GM21515 (cell line): Measurements from ENCODE around the gene OR9A4.
"Not testable (repeated sequence)": the region's sequence is repeated elsewhere in the genome, so short reads cannot be mapped to it uniquely, and the experiment has no call there.

ENCODE experiments used
- ATAC-seq: cut with Tn5 transposase; IDR thresholded peaks from one replicate; pipeline ENCODE4 v1.9.1; 2021; ENCODE audit not compliant: unreplicated experiment

The OR9A4 gene, protein sequence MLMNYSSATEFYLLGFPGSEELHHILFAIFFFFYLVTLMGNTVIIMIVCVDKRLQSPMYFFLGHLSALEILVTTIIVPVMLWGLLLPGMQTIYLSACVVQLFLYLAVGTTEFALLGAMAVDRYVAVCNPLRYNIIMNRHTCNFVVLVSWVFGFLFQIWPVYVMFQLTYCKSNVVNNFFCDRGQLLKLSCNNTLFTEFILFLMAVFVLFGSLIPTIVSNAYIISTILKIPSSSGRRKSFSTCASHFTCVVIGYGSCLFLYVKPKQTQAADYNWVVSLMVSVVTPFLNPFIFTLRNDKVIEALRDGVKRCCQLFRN

DNA sequence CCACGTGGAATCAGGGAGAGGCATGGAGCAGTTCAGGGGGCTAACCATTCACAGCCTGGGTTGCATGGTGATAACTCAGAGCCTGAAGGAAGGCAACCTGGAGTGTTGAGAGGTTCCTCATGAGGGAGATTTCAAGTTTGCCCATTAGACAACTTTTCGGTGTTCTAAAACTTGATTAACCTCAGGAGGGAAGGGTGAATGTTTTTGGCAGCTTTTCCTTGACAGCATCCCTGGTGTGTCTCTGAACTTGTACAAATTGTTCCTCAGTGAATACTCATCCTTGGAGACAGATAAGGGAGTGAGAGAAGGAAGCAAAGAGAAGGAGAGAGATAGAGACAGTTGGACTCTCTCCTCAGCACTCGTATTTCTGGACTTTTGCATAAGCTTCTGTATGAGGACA is at the start of gene OR9A4:
Gene OR9A4, plus strand, starts transcription at position 301 of the 400 bp plus-strand sequence. CDS start 2,477 bp downstream, outside the sequence.
- no peak for ATAC-seq

GRCh38 chr7:141866974-141867373 is 49.2 kb upstream of the OR9A4 start:
- ATAC-seq = no peak

- no peak for ATAC-seq
These were observed 43.3 kb upstream of the OR9A4 start for GRCh38 chr7:141872931-141873330.

DNA sequence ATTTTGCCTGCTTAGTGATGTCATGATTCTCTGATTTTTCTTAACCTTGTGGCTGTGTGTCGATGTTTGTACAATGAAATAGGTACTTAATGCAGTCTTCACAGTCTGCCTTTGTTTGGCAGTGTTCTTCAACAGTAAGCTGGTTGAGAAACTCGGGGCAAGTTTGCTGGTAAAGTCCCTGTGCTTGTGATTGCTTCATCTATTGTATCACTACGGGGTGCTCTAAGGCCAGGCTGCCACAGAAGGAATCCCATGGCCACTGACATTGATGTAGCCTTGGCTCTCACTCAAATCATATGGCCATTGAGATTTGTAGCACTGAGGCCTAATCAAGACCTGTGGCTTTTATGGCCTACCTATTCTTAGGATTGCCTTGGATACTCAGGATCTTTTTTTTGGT is 41.4 kb upstream of the OR9A4 start:
- ATAC-seq = no peak

- ATAC-seq = no peak
These were observed 40.7 kb upstream of the OR9A4 start for GRCh38 chr7:141875453-141875852.

GRCh38 chr7:141876371-141876770 is 39.8 kb upstream of the OR9A4 start:
- ATAC-seq = no peak

DNA sequence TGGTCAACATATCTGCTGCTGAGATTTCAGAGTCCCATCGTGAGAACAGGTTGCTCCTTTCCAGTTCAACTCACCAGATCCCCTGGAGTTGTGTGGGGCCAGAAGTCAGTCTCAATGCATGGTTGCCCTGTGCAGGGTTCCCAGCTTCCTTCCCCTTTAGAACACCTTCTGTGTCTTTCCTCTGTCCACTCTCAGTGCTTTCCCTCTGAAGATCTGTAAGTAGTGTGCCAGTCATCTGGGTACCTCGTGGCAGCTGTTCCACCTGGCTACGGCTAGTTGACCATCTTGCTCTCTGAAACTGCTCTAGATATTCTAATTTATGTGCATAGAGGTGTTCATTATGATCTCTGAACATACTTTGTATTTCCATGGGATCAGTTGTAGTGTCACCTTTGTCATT is 38.8 kb upstream of the OR9A4 start:
- ATAC-seq = no peak

DNA sequence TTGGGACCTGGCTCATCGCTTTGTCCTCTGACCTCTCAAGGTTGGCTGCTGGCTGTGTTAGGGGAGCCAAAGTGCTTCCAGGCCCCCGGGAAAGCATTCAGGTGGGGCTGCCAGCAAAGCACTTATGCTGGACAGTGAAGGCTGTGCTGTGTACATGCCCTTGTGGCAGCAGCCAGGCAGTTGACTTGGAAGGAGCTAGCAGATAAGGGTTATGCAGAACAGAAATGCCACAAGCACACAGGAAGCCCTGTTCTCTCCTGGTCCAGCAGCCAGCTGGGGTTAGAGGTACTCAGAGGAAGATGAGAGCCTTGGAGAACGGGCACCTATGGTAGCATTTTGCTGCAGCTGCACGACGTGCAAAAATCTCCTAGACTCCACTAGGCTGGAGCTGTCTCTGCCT is 35.2 kb upstream of the OR9A4 start:
- no peak for ATAC-seq

DNA sequence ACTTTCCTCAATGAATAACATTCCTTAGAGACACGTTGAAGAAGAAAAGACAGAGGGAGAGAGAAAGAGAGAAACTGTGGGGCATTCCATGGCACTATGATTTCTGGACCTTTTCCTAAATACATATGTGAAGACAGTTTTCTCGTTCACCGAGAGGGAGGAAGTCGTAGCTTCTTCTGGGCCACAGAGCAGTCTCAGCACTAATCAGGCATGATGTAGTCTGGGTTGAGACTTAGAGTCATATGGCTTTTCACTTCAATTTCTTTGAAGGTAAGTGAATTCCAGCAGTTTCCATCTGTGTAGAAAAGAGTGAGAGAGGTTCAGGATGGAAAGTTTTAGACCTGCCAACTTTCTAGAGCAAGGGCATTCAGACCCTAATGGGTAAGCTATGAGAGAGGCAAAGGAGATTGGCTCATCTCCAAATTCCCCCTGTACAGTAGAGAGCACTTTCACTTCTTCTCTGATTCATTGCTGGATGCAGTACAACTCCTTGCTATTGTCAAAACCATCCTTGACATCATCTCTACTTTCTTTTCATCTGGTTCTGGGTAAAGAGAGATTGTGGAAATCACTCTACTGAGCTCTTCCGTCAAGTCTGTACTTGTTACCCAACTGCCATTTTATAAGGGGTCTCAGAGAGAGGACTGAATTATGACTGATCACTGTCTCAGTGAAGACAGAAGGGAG is 31.5 kb upstream of the OR9A4 start:
- ATAC-seq = no peak

GRCh38 chr7:141889321-141889720 is 26.9 kb upstream of the OR9A4 start:
- ATAC-seq = no peak

- ATAC-seq = no peak
These were observed 24.9 kb upstream of the OR9A4 start for GRCh38 chr7:141891336-141891735.

DNA sequence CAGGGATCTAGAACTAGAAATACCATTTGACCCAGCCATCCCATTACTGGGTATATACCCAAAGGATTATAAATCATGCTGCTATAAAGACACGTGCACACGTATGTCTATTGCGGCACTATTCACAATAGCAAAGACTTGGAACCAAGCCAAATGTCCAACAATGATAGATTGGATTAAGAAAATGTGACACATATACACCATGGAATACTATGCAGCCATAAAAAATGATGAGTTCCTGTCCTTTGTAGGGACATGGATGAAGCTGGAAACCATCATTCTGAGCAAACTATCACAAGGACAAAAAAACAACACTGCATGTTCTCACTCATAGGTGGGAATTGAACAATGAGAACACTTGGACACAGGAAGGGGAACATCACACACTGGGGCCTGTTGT is 16.8 kb upstream of the OR9A4 start:
- not testable (repeated sequence) for ATAC-seq

- no peak for ATAC-seq
These were observed 9.9 kb upstream of the OR9A4 start for GRCh38 chr7:141906285-141906684.

DNA sequence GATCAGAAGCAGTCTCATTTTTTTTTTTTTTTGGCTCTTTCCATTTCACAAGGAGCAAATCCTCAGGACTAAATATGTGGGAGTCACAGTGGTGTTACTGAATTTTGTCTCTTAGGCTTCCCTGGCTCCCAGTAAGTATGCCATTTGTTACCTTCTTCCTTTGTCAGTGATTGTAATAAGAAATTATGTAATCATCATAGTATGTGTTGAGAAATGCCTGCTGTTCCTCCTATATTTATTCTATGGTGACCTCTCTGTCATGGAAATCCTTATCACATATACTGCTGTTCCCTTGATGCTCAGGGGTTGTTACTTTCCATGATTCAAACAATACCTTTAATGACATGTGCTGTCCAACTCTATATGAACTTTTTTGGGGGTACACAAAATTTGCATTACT is 4.8 kb upstream of the OR9A4 start:
- ATAC-seq = no peak

DNA sequence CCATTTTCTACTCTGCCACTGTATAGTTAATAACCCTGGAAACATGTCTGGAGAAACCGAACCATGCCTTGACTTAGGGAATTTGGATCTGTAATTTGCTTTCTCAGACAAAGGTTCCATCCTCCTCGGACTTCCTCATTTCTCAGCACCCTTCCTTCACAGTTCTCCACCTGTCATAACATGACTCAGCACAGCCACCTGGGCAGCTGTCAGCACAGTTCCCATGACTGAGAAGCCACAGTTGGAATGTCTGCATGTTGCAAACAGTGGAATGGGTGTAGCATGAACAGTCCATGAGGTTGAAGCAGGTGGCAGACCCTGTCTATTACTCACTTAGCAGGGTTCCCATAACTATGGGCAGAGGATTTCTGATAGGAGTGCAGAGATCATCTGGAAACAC is 634 bp upstream of the OR9A4 start:
- no peak for ATAC-seq

DNA sequence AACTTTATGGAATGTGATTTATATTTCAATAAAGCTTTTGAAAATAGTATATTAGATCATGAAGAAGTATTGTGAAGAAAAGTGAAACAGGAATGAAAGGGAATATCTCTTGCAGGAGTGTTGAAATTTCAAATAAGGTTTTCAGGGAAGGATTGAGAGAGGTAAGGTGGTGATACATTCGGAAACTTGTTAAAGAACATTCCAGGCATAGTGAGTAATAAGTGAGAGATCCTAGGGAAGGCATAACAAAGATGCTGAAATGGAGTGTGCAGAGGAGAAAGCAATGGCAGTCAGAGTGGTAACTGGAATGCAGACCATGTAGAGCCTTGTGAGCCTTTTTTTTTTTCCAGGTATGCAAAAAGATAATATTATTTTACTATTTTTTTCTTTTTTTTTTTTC is 4.1 kb downstream of the OR9A4 start:
- no peak for ATAC-seq

- ATAC-seq = no peak
These were observed 12.1 kb downstream of the OR9A4 start for GRCh38 chr7:141928146-141928844.

- no peak for ATAC-seq
These were observed 12.6 kb downstream of the OR9A4 start for GRCh38 chr7:141928845-141929195.

GRCh38 chr7:141930211-141930610 is 14.0 kb downstream of the OR9A4 start:
- no peak for ATAC-seq

GRCh38 chr7:141941075-141941474 is 24.9 kb downstream of the OR9A4 start:
- no peak for ATAC-seq

GRCh38 chr7:141943846-141944245 is 27.6 kb downstream of the OR9A4 start:
- ATAC-seq = no peak

GRCh38 chr7:141944811-141945210 is 28.6 kb downstream of the OR9A4 start:
- no peak for ATAC-seq
